GM21619 (cell line): Measurements from ENCODE around the gene SLC24A4.
"Not testable (repeated sequence)": the region's sequence is repeated elsewhere in the genome, so short reads cannot be mapped to it uniquely, and the experiment has no call there.

Source experiments
- ATAC-seq: cut with Tn5 transposase; IDR thresholded peaks from one replicate; pipeline ENCODE4 v1.9.1; 2021; ENCODE audit not compliant: unreplicated experiment

SLC24A4 gene

DNA sequence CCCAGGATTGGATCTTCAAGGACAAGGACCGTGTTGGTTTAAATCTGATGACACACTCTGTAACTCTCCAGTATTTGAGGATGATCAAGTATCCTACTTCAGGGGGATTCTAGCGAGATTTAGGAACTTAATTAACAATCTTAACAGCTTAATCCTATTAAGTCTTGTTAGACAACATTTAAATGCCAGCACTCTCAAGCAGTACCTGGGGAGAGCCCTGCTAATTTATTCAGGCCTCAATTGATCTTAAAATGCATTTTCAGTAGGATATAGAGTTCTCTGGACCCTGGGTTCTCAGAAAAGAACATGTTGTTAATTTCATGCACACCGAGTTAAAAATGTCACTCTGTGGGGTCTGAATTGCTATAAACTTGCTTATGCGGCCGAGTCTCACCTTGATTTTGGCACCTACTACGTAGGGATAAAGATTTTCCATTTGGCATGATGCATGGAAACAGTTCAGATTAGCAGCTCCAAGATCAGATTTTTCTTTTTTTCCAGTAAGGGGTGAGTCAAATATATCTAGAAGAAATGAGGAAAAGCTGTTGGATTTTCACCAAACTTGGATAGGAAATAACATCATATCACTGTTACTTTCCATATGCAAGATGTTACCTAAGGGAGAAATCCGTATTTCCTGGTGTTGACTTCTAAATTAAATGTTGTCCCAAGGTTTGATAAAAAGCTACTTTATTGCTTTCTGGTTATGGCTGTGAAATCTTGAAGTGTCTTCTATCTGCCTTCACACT lies 76.1 kb downstream of the SLC24A4 start:
- ATAC-seq: no peak

GRCh38 chr14:92400579-92401444 lies 77.8 kb downstream of the SLC24A4 start:
- peak; percentile 73 for ATAC-seq

GRCh38 chr14:92401561-92401960 lies 78.6 kb downstream of the SLC24A4 start:
- ATAC-seq: no peak

- not testable (repeated sequence) for ATAC-seq
These were observed 79.5 kb downstream of the SLC24A4 start for GRCh38 chr14:92402500-92402899.

DNA sequence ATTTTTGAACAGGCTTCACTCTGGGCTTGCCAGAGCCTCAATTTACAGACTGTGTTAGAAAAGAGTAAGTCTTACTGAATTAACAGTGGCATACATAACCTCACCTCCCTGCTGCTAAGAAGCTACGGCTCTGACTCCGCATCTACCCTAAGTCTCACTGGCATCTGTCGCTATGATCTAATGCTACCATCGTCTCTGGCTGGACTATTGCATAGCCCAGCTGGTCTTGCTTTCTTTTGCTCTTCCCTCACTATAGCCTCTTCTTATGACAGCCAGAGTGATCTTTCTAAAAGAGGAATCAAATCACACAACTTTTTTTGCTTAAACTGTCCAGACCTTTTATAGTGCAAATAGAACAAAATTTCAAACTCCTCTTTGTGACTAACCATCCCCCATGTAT lies 81.1 kb downstream of the SLC24A4 start:
- no peak for ATAC-seq

- no peak for ATAC-seq
These were observed 81.5 kb downstream of the SLC24A4 start for GRCh38 chr14:92404421-92404820.

GRCh38 chr14:92404938-92405337 lies 82.0 kb downstream of the SLC24A4 start:
- ATAC-seq: no peak

- no peak for ATAC-seq
These were observed 84.4 kb downstream of the SLC24A4 start for GRCh38 chr14:92407410-92407809.

GRCh38 chr14:92409043-92409442 lies 86.1 kb downstream of the SLC24A4 start:
- ATAC-seq: no peak

DNA sequence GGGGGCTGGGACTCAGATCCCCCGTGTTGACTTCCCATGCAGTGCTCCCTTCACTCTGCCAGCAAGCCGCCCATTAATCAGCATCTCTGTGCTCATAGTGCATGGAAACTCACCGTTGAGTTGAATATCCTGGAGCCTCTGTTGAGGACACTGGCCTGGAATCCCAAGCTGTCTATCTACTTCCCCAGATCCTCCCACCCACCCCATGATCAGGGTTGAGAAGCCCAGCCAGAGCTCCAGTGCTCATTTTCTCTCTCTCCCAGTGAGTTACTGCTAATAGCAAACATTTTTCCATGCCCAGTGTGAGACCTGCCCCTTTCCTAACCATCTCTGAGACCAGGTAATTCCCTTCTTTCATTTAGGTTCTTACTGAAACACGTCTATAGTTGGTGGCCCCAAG lies 88.2 kb downstream of the SLC24A4 start:
- no peak for ATAC-seq

DNA sequence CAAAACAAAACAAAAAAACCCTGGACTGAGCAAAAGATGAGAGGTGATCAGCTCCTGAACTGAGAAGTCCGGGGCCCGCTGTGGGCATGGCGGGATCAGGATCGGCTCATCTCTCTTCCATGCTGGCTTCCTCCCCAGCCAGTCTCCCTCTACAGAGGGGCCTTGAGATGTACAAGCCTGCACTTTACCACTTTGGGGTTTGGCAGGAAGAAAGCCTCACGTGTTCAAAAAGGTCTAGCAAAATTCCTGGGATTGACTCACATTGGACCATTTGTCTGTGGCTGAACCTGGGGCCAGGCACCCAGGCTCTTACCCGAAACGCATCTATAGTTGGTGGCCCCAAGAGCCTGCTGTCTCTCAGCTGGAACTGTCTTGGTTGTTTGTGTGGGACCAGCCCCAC lies 89.0 kb downstream of the SLC24A4 start:
- ATAC-seq: no peak

DNA sequence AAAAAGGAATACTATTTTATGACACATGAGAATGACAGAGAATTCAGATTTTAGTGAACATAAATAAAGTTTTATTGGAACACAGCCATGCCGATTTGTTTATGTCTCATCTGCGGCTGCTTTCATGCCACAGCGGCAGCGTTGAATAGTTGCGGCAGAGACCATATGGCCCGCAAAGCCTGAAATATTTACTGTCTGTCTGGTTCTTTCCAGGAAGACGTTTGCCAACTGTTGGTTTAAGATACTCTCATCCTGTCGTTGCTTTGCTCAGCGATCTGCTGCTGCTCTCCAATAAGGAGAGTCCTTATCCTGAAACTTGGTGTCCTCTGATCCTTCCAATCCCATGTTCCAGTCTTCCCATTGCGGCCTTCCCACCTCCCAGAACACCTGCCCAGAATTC lies 89.9 kb downstream of the SLC24A4 start:
- no peak for ATAC-seq

DNA sequence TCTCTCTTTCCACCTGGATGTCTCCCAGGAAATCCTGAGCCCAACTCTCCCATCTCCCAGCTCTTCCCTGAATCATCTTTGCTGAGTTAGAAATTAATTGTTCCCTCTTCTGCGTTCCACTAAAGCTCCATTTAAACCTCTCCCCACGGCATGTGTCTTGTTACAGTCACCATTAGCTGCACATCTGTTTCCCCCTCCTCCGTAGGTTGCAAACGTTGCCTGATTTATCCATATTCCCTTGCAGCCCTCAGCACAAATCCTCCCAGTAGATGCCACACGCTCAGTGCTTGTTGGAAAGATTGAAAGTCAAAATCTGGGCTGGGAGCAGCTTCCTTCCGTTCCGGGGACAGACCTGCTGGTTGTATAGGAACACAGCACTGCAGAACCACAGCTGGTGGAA lies 90.4 kb downstream of the SLC24A4 start:
- no peak for ATAC-seq

DNA sequence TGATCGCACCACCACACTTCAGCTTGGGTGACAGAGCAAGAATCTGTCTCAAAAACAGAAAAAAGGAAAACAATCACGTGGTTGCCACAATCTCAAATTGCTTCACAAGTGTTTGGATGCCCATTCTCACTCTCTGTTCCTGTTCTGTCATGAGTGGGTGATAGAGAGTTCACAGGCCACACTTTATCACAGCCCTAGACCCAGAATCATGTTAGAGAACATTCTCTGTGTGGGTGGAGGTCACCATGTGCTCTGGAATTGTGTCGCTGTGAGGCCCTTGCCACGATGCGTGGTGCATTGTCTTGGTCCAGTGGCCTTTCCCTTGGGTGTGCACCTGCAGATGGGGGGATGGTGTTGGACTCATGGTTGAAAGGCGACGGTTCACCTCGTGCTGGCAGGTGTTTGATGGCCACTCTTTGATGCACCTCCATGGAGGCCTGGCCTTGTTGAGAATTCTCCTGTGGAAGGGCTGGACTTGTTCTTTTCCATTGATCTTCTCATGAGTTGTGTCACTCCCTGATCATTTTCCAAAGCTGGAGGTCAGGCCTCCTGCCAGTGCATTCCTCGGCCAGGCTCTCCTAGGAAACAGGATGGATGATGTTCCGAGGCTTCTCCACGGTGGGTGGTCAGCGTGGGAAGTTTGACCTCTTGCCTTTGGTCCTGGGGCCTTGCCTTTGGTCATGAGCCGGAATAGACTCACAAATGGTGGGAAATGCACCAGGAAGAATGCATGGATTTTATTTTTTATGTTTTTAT lies 91.9 kb downstream of the SLC24A4 start:
- no peak for ATAC-seq

- ATAC-seq: no peak
These were observed 93.0 kb downstream of the SLC24A4 start for GRCh38 chr14:92415969-92416368.

GRCh38 chr14:92416544-92416943 lies 93.6 kb downstream of the SLC24A4 start:
- ATAC-seq: no peak

DNA sequence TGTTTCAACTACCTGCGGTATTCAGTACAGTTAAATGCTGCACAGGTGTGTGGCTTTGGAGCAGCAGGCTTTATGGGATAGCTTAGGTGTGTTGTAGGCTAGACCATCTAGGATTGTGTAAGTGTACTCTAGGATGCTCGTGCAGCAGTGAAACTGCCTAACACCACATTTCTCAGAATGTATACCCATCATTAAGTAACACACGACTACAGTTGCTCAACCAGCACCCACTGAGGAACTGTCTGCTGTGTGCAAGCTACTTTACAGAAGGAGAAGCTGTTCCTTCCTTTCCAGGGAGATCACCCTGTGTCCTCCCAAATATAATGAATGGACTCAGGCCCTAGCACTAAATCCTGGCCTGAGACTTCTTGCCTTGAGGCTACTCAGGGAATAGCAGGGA lies 94.8 kb downstream of the SLC24A4 start:
- ATAC-seq: no peak

GRCh38 chr14:92421751-92422150 lies 98.8 kb downstream of the SLC24A4 start:
- no peak for ATAC-seq

DNA sequence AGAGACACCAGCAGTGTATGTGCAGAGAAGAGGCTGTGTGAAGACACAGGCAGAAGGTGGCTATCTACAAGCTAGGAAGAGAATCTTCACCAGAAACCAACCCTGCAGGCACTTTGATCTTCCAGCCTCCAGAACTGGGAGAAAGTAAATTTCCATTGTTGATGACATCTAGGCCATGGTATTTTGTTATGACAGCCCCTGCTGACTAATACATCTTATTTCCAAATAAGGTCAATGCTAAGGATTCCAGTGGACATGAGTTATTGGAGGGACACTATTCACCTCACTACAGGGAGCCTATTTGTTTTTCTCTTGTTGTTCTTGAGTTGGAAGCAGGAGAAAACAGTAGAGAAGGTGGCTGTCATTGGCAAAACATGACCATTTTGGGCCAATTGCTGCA lies 102.1 kb downstream of the SLC24A4 start:
- no peak for ATAC-seq

DNA sequence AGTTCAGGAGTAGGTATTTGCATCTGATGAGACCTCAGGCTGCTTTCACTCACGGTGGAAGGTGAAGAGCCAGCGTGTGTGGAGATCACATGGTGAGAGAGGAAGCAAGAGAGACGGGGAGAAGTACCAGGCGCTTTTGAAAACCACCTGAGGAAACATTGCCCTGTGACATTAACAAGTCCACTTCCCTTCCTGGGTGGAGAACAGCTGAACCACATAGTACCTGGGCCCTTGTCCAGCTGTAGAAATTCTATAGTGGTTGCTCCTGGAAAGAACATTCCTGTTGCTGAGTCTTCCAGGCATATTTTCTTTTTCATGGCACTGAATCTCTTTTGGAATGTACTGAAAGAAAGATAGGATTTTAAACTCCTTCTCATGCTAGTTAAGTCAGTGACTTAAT lies 103.3 kb downstream of the SLC24A4 start:
- no peak for ATAC-seq

DNA sequence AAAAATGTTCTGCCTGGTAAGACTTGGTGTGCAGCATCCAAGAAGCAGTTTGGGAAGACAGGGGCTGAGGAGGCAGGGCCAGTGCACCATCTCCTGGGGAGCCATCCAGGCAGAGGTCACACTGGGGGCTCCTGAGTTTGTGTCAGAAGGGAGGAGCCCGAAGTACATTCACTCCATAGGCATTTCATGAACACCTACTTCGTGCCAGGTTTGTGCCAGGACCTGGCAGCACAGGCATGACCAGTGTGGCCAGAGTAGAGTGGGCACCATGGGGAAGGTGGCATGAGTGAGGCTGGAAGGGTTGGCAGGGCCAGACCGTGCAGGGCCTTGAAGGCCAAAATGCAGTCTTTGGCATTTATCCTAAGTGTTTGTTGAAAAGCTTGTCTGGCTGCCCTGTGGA lies 104.1 kb downstream of the SLC24A4 start:
- ATAC-seq: no peak

DNA sequence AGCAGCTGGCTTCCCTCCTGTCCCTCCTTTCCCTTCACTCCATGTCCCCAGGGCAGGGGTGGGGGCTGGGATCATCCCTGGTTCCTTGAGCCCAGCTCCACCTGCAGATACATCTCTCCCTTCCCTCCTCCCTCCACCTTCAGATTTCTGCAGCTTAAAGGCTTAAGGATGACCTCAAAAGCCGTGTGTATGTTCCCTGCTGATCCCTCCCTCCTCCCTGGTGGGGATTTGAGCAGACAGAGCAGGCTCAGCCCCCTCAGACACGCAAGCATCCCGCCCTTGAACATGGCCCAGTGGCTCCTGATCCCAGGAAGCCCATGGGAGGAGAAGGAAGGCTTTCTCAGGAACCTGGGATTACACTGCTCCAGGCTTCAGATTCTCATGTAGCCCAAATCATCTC lies 107.7 kb downstream of the SLC24A4 start:
- ATAC-seq: no peak
